ENCODE results near the gene MAP1LC3A.

The MAP1LC3A gene

GRCh38 chr20:34577061-34577460 lies 18.5 kb downstream of the MAP1LC3A start:
- no peak for TF ChIP-seq CTCF (IDR thresholded peaks at IDR 0.05; ENCODE audit: borderline replicate concordance, control extremely low read depth, extremely low read depth, insufficient read depth, missing control alignments)
- in situ Hi-C loops (cut with MboI; ENCODE audit: low sequenced_read_pairs, unreplicated experiment), result no loop called here
- DNase-seq (ENCODE audit: low spot score), result no peak

GRCh38 chr20:34578025-34578424 lies 19.5 kb downstream of the MAP1LC3A start:
- in situ Hi-C loops (cut with MboI; ENCODE audit: low sequenced_read_pairs, unreplicated experiment), result no loop called here
- no peak for TF ChIP-seq CTCF (IDR thresholded peaks at IDR 0.05; ENCODE audit: borderline replicate concordance, control extremely low read depth, extremely low read depth, insufficient read depth, missing control alignments)
- no peak for DNase-seq (ENCODE audit: low spot score)

- in situ Hi-C loops (cut with MboI; ENCODE audit: low sequenced_read_pairs, unreplicated experiment), result no loop called here
- no peak for TF ChIP-seq CTCF (IDR thresholded peaks at IDR 0.05; ENCODE audit: borderline replicate concordance, control extremely low read depth, extremely low read depth, insufficient read depth, missing control alignments)
- DNase-seq (ENCODE audit: low spot score), result no peak
Measured at GRCh38 chr20:34578521-34578920, 20.0 kb downstream of the MAP1LC3A start.

- in situ Hi-C loops (cut with MboI; ENCODE audit: low sequenced_read_pairs, unreplicated experiment), result no loop called here
- no peak for DNase-seq (ENCODE audit: low spot score)
- TF ChIP-seq CTCF (IDR thresholded peaks at IDR 0.05; ENCODE audit: borderline replicate concordance, control extremely low read depth, extremely low read depth, insufficient read depth, missing control alignments), result no peak
Measured at GRCh38 chr20:34579191-34579978, 20.9 kb downstream of the MAP1LC3A start.

GRCh38 chr20:34579979-34580940 lies 21.7 kb downstream of the MAP1LC3A start:
- in situ Hi-C loops (cut with MboI; ENCODE audit: low sequenced_read_pairs, unreplicated experiment), result no loop called here
- no peak for TF ChIP-seq CTCF (IDR thresholded peaks at IDR 0.05; ENCODE audit: borderline replicate concordance, control extremely low read depth, extremely low read depth, insufficient read depth, missing control alignments)
- DNase-seq (ENCODE audit: low spot score), result peak; percentile 43

- no peak for TF ChIP-seq CTCF (IDR thresholded peaks at IDR 0.05; ENCODE audit: borderline replicate concordance, control extremely low read depth, extremely low read depth, insufficient read depth, missing control alignments)
- peak; percentile 39 for DNase-seq (ENCODE audit: low spot score)
- in situ Hi-C loops (cut with MboI; ENCODE audit: low sequenced_read_pairs, unreplicated experiment), result no loop called here
Measured at GRCh38 chr20:34581341-34582184, 23.0 kb downstream of the MAP1LC3A start.

Measured in GM13976 (cell line).